ENCODE data around the gene CLDN5.

The CLDN5 gene

DNA sequence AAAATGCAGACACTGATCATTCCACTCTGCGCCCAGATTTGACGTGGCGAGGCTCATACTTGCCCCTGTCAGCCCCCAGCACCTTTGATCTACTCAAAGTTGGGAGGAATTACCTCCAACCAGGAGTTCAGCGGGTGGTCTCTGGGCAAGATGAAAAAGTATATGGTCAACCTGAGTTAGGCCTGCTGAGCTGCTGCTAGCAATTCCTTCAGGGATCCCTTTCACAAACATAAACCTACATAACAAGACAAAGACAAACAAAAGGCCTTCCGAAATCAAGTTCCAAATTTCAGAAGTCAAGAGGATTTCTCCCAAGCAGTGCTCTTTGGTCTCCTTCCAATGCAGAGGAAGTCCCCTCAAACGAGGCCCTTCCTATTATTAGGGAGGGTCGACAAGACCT, 20.8 kb downstream of the CLDN5 start (continued):
- TF ChIP-seq, protein P1, sequence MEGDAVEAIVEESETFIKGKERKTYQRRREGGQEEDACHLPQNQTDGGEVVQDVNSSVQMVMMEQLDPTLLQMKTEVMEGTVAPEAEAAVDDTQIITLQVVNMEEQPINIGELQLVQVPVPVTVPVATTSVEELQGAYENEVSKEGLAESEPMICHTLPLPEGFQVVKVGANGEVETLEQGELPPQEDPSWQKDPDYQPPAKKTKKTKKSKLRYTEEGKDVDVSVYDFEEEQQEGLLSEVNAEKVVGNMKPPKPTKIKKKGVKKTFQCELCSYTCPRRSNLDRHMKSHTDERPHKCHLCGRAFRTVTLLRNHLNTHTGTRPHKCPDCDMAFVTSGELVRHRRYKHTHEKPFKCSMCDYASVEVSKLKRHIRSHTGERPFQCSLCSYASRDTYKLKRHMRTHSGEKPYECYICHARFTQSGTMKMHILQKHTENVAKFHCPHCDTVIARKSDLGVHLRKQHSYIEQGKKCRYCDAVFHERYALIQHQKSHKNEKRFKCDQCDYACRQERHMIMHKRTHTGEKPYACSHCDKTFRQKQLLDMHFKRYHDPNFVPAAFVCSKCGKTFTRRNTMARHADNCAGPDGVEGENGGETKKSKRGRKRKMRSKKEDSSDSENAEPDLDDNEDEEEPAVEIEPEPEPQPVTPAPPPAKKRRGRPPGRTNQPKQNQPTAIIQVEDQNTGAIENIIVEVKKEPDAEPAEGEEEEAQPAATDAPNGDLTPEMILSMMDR (tag by site-specific recombination; IDR thresholded peaks at IDR 0.05): no peak
- TF ChIP-seq HOXA7 (CRISPR knock-in tag; IDR thresholded peaks at IDR 0.05; ENCODE audit: borderline replicate concordance): no peak
- no peak for TF ChIP-seq ZNF24 (tag by site-specific recombination; IDR thresholded peaks at IDR 0.05)

DNA sequence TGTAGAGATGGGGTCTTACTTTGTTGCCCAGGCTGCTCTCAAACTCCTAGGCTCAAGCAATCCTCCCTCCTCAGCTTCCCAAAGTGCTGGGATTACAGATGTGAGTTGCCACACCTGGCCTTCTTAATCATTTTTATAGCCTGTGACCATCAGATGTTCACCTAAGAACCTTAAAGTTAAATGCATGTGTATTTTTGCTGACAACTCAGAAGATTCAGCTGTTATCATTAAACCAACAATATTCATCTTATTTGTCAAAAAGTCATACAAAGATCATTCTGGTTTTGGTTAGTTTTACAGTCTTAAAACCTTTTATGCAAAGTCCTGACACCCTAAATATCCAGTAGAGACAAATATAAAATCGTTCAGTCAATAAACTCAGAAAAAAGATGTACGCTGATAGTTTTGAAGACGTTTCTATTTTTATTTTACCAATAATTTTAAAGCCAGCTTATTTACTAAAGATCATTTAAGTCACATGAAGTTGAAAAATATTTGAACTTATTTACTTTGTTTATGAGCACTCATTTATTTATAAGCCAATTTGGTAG, 22.2 kb downstream of the CLDN5 start:
- H3K4me1 ChIP-seq (ENCODE audit: control insufficient read depth, insufficient read depth, low read length): no peaks in the 10 kb centered on the region
- no peak overlapping the region for H3K4me3 ChIP-seq (ENCODE audit: low read depth, low read length)
- TF ChIP-seq ZIC2 (tag by site-specific recombination; IDR thresholded peaks at IDR 0.05) (no peak), ZNF843 (tag by site-specific recombination; IDR thresholded peaks at IDR 0.05) (no peak), ZBTB20 (tag by site-specific recombination; IDR thresholded peaks at IDR 0.05) (no peak), ZNF239 (tag by site-specific recombination; IDR thresholded peaks at IDR 0.05) (no peak), ZNF341 (tag by site-specific recombination; IDR thresholded peaks at IDR 0.05; ENCODE audit: low read depth) (no peak), KLF9 (tag by site-specific recombination; IDR thresholded peaks at IDR 0.05; ENCODE audit: low read depth) (no peak), BCL11A (tag by site-specific recombination; IDR thresholded peaks at IDR 0.05; ENCODE audit: low read depth) (no peak), ZNF473 (tag by site-specific recombination; IDR thresholded peaks at IDR 0.05) (no peak), ZNF274 (IDR thresholded peaks at IDR 0.05; ENCODE audit: low read length) (no peak), ZNF274 (tag by site-specific recombination; IDR thresholded peaks at IDR 0.05; ENCODE audit: borderline replicate concordance) (no peak), ZFP3 (tag by site-specific recombination; IDR thresholded peaks at IDR 0.05; ENCODE audit: low read depth) (no peak)
- TF ChIP-seq, protein P2, sequence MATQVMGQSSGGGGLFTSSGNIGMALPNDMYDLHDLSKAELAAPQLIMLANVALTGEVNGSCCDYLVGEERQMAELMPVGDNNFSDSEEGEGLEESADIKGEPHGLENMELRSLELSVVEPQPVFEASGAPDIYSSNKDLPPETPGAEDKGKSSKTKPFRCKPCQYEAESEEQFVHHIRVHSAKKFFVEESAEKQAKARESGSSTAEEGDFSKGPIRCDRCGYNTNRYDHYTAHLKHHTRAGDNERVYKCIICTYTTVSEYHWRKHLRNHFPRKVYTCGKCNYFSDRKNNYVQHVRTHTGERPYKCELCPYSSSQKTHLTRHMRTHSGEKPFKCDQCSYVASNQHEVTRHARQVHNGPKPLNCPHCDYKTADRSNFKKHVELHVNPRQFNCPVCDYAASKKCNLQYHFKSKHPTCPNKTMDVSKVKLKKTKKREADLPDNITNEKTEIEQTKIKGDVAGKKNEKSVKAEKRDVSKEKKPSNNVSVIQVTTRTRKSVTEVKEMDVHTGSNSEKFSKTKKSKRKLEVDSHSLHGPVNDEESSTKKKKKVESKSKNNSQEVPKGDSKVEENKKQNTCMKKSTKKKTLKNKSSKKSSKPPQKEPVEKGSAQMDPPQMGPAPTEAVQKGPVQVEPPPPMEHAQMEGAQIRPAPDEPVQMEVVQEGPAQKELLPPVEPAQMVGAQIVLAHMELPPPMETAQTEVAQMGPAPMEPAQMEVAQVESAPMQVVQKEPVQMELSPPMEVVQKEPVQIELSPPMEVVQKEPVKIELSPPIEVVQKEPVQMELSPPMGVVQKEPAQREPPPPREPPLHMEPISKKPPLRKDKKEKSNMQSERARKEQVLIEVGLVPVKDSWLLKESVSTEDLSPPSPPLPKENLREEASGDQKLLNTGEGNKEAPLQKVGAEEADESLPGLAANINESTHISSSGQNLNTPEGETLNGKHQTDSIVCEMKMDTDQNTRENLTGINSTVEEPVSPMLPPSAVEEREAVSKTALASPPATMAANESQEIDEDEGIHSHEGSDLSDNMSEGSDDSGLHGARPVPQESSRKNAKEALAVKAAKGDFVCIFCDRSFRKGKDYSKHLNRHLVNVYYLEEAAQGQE (tag by site-specific recombination; IDR thresholded peaks at IDR 0.05): no peak
- no peaks in the 10 kb centered on the region for H3K9me3 ChIP-seq (ENCODE audit: control insufficient read depth, insufficient read depth, low read depth, low read length)
- ChIA-PET POLR2A (no interaction called here), CTCF (interaction anchor here (0.8 to 1.7 kb wide), 6 partner anchors 12 to 323 kb away, joined by 3 to 7 read pairs (median 3); partner anchors contain the start of gene SLC25A1)
- no peak overlapping the region for H3K27ac ChIP-seq (ENCODE audit: extremely low read depth, low read depth, low read length)
- peaks cover 0 to 76% of the 10 kb centered on the region in 2 experiments; a peak in 2 of 3 replicates for H3K36me3 ChIP-seq (ENCODE audit: control insufficient read depth in 2 of 2, insufficient read depth in 1 of 2, low read length in 2 of 2)

DNA sequence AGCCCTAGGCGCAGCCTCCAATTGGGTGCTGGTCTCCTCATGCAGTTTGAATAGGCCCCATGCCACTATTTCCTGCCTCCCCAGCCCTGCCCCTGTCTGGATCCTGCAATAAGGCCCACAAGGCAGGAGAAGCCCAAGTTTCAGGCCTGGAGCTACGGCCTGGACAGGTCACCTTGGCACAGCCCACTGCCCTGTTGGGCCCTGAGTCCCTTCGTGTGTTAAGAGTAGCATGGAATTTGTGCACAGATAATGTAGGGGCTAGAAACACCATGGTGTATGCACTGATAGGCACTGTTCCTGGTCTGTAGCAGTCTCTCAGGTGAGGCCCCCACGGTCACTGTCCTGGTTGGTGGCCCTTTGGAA, 24.3 kb downstream of the CLDN5 start:
- CTCF ChIA-PET: no interaction called here
- H3K4me1 ChIP-seq (ENCODE audit: control insufficient read depth, insufficient read depth, low read length): no peaks in the 10 kb centered on the region
- POLR2A ChIA-PET: no interaction called here
- no peak overlapping the region for H3K4me3 ChIP-seq (ENCODE audit: low read depth, low read length)
- no peak overlapping the region for H3K27ac ChIP-seq (ENCODE audit: extremely low read depth, low read depth, low read length)
- H3K9me3 ChIP-seq (ENCODE audit: control insufficient read depth, insufficient read depth, low read depth, low read length): no peaks in the 10 kb centered on the region
- H3K36me3 ChIP-seq (ENCODE audit: control insufficient read depth in 2 of 2, insufficient read depth in 1 of 2, low read length in 2 of 2): peaks cover 8 to 77% of the 10 kb centered on the region in 2 experiments; a peak in 2 of 3 replicates
- TF ChIP-seq SP2 (tag by site-specific recombination; IDR thresholded peaks at IDR 0.05) (no peak), ZNF202 (tag by site-specific recombination; IDR thresholded peaks at IDR 0.05; ENCODE audit: borderline replicate concordance) (no peak), OVOL3 (tag by site-specific recombination; IDR thresholded peaks at IDR 0.05) (no peak), ZNF501 (tag by site-specific recombination; IDR thresholded peaks at IDR 0.05) (no peak)
